ENCODE data around the gene ZNF880.
"Not testable (repeated sequence)": the region's sequence is repeated elsewhere in the genome, so short reads cannot be mapped to it uniquely, and the experiment has no call there.

Gene ZNF880

DNA sequence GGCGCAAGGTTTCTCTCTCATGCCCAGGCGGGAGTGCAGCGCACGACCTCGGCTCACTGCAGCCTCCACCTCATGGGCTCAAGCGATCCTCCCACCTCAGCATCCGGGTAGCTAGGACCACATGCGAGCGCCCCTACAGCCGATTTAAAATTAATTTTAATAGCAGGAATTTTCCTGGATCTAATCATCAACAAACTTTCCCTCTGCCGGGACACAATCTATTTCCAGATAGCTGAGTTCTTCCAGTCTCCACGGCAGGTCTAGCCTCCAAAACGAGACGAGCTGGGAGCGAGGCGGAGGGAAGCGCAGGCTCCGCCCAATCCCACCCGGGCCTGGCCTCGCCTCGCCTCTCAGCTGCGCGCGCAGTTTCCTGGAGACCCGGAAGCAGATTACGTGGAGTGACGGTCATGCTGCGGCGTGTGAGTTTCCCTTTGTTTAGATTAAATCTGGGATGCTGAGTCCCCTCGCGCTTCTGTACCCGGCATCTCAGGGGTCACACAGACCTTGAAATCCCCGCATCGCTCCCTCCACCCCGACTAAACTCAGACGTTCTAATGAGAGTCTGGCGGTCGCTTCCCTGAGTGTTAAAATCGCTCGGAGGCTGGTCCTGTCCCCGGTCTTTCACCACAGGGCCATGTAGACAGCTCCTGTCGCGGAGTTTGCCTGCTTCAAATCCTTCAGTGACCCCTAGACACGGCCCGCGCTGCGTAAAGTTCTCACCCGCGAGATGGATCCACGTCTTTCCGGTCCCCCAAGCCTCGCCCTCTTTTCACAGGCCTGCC, at the start of gene ZNF880:
Gene ZNF880, plus strand, starts transcription at position 365 of the 782 bp plus-strand sequence. Its CDS starts 43 bp downstream, at position 408.
- DNase-seq (ENCODE audit: insufficient read length, low spot score): peak; percentile 42
- no peak for FAIRE-seq
- TF ChIP-seq POLR2A (IDR thresholded peaks at IDR 0.05; ENCODE audit: low read depth, low read length): no peak

DNA sequence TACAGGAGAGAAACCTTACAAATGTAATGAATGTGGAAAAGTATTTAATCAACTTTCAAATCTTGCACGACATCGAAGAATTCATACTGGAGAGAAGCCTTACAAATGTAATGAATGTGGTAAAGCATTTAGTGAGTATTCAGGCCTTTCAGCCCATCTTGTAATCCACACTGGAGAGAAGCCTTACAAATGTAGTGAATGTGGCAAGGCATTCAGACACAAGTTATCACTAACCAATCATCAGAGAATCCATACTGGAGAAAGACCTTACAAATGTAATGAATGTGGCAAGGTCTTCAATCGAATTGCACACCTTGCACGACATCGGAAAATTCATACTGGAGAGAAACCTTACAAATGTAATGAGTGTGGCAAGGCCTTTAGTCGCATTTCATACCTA, 47.3 kb upstream of the ZNF880 start:
- DNase-seq (ENCODE audit: insufficient read length, low spot score) (no peak), FAIRE-seq (peak; percentile 62)
- no peak for TF ChIP-seq POLR2A (IDR thresholded peaks at IDR 0.05; ENCODE audit: low read depth, low read length)

DNA sequence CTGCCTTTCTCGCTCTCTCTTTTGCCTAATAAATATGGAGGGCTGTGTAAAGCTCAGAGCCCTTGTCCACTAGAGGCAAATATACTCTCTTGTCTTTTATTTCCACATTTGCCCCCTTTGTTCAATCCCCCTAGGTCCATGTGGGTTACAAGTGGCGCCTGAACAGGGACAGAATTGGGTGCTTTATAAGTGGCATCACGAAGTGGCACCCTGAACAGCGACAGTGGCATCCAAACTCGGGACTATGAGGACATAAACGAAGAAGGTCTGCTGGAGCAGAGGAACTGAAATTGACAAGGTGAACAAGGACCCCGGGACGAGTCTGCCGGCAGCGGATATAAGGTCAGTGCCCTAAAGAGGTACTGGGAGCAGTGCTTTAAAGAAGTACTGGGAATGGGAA, 38.0 kb upstream of the ZNF880 start:
- FAIRE-seq (no peak), DNase-seq (ENCODE audit: insufficient read length, low spot score) (no peak)

DNA sequence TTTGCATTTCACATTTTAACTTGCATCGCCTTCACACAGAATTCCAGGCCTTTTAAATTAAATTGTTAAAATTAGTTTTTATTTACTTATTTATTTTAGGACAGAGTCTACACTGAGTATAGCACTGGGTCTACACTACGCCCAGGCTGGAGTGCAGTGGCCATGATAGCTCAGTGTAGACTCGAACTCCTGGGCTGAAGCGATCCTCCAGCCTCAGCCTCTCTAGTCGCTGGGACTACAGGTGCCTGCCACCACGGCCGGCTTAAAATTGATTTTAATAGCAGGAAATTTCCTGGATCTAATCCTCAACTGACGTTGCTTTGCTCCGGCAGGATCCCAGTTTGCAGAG, 34.0 kb upstream of the ZNF880 start:
- DNase-seq (ENCODE audit: insufficient read length, low spot score): no peak
- no peak for TF ChIP-seq POLR2A (IDR thresholded peaks at IDR 0.05; ENCODE audit: low read depth, low read length)
- FAIRE-seq: no peak

More for the DNA sequence above, 38.0 kb upstream of the ZNF880 start:
- TF ChIP-seq POLR2A (IDR thresholded peaks at IDR 0.05; ENCODE audit: low read depth, low read length): no peak

DNA sequence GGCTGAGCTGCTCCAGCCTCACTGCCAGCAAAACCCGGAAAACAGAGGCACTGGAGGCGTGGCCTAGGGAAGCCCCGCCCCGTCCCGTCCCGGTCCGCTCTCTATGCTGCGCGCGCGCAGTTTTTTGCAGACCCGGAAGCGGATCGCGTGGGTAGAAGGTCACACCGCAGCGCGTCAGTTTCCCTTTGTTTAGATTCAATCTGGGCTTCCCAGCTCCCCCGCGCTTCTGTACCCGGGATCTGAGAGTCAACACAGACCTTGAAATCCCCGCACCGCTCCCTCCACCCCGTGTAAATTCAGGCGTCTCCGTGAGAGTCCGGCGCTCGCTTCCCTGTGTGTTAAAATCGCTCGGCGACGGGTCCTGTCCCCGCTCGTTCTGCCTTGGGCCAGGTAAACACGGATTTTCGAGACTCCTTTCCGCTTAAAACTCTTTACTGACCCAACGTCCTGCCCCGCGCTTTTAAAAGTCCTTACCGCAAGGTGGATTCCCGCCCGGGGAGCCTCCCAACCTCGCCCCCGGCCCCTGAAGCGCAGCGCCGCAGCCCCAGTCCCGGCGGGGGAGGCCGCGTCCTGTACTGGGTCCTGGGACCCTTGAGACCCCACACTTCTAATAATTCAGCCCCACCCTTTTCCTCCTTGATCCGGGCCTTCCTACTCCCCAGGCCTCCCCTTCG, 33.5 kb upstream of the ZNF880 start, which contains the start of gene ZNF610:
Gene ZNF610, plus strand, starts transcription at position 127 of the 674 bp plus-strand sequence. CDS start 12,930 bp downstream, outside the sequence.
- peak; percentile 68 for DNase-seq (ENCODE audit: insufficient read length, low spot score)
- no peak for FAIRE-seq
- TF ChIP-seq POLR2A (IDR thresholded peaks at IDR 0.05; ENCODE audit: low read depth, low read length): no peak; the same call in 1 of the 2 replicates

DNA sequence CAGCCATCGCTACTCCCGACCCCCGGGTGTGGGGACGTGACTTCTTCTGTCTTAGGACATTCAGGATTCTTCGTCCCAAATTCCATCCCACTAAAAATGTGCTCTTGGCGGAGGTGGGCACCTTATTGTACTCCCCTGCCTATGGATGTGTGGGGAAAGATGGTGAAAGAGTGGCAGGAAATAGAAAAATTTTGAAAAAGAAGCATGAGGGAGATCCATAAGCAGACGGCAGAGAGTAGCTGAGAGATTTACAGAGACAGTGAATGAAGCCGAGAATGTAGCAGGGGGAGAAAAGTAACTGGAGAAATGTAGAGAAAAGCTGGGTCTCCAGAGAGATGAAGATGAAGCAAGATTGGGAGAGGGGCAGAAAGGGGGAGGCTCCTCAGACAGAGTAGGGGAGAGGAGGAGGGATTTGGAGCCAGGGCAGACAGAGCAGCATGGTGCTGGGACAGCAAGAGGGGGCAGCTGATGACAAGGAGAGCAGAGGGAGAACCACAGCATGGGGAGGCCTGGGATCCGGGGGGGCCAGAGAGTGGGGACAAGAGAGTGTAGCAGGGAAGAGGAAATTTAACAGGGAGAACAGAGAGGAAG, 32.8 kb upstream of the ZNF880 start:
- FAIRE-seq: no peak
- TF ChIP-seq POLR2A (IDR thresholded peaks at IDR 0.05; ENCODE audit: low read depth, low read length): no peak
- no peak for DNase-seq (ENCODE audit: insufficient read length, low spot score)

DNA sequence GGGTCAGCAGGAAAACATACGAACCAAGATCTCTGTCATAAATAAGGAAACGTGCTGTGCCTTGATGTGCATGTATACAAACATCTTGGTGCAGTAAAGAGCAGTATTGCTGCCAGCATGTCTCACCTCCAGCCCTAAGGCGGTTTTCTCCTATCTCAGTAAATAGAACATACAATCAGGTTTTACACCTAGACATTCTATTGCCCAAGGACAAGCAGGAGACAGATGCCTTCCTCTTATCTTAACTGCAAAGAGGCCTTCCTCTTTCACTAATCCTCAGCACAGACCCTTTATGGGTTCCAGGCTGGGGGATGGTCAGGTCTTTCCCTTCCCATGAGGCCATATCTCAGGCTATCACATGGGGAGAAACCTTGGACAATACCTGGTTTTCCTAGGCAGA, 30.7 kb upstream of the ZNF880 start:
- not testable (repeated sequence) for DNase-seq (ENCODE audit: insufficient read length, low spot score); FAIRE-seq

DNA sequence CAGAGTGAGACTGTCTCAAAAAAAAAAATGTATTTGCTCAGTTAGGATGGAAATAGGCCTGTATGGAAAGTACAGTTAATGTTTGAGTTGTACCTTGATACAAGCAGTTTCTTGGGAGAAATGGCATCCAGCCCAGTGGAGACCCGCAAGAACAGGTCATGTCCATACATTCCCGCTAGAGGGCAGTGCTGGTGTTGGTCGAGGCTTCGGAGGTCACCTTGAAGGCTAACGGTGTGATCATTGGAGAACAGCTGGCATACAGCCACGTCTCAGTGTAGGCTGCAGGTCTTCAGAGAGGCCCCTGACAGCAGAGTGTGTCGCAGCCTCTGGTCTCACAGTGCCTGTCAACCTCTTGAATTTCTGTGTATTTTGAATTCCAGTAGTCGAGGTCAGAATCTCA, 26.2 kb upstream of the ZNF880 start:
- no peak for TF ChIP-seq POLR2A (IDR thresholded peaks at IDR 0.05; ENCODE audit: low read depth, low read length)
- peak; percentile 58 for FAIRE-seq
- peak; percentile 47 for DNase-seq (ENCODE audit: insufficient read length, low spot score)

DNA sequence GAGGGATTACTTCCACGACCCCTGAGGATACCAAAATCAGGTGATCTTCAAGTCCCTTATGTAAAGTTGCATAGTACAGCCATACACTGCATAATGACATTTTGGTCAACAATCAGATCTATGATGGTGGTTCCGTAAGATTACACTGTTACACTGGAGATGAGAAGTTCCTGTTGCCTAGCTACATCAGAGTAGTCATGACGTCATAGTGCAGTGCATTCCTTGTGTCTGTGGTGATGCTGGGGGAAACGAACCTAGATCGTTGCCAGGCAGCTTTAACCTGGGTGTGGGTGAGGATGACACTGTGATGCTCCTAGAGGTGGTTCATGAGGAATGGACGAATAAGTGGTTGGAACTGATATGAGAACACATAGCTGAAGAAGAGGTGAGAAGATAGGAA, 24.6 kb upstream of the ZNF880 start:
- no peak for DNase-seq (ENCODE audit: insufficient read length, low spot score)

DNA sequence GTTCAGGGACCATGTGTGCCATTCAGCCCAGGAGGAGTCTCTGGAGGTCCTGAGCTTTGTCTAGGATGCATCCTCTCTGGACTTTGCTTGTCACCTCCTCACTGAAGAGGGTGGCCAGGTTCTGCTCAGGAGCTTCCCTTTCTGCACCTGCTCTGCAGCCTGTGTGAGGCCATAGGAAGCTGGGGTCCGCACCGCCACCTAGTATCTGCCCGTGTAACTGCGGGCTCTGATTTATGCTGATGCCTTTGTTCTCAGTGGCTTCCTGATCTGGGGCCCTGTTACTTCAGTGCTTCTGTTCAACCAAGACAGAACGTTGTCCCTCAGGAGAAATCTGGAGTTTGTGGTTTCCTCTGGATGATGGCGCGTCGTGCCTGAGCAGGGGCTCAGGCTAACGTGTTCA, 18.2 kb upstream of the ZNF880 start:
- FAIRE-seq (no peak), DNase-seq (ENCODE audit: insufficient read length, low spot score) (no peak)
- TF ChIP-seq POLR2A (IDR thresholded peaks at IDR 0.05; ENCODE audit: low read depth, low read length): no peak

More for the DNA sequence above, 24.6 kb upstream of the ZNF880 start:
- no peak for FAIRE-seq
- no peak for TF ChIP-seq POLR2A (IDR thresholded peaks at IDR 0.05; ENCODE audit: low read depth, low read length)

DNA sequence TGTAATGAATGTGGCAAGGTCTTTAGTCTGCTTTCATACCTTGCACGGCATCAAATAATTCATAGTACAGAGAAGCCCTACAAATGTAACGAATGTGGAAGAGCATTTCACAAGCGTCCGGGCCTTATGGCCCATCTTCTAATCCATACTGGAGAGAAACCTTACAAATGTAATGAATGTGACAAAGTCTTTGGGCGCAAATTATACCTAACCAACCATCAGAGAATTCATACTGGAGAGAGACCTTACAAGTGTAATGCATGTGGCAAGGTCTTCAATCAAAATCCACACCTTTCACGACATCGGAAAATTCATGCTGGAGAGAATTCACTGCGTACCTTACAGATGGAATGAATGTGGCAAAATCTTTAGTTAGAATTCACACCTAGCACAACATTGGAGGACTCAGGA, 3.3 kb upstream of the ZNF880 start:
- FAIRE-seq (no peak), DNase-seq (ENCODE audit: insufficient read length, low spot score) (no peak)
- TF ChIP-seq POLR2A (IDR thresholded peaks at IDR 0.05; ENCODE audit: low read depth, low read length): no peak

DNA sequence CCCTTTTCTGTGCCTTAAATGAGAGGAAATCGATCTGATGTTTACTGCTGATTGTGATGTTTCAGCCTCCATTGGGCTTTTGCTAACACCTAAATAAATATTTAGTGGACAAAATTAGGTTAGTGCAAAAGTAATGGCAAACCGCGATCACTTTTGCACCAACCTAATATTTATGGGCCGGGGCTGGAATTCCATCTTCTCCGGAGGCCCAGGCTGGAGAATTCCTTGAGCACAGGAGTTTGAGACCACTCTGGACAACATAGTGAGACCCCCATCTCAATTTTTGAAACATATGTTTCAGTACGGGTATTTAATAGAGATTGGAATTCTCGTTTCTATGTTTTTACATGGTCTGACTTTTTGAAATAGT, 603 bp downstream of the ZNF880 start:
- no peak for DNase-seq (ENCODE audit: insufficient read length, low spot score)
- no peak for FAIRE-seq
- no peak for TF ChIP-seq POLR2A (IDR thresholded peaks at IDR 0.05; ENCODE audit: low read depth, low read length)

DNA sequence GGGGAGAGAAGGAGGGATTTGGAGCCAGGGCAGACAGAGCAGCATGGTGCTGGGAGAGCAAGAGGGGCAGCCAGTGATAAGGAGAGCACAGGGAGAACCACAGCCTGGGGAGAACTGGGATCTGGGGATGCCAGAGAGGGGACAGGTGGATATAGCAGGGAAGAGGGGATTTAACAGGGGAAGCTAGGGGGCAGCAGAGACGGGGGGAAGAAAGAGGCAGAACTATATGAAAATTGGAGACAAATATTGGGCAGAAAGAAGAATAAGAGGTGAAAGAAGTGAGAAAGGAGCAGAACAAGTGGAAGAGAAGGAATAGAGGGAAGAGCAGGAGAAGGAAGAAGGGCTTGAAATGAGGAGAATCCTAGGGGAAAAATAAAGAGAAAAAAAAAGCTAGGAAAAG, 21.4 kb downstream of the ZNF880 start:
- no peak for FAIRE-seq
- no peak for TF ChIP-seq POLR2A (IDR thresholded peaks at IDR 0.05; ENCODE audit: low read depth, low read length)
- DNase-seq (ENCODE audit: insufficient read length, low spot score): no peak

DNA sequence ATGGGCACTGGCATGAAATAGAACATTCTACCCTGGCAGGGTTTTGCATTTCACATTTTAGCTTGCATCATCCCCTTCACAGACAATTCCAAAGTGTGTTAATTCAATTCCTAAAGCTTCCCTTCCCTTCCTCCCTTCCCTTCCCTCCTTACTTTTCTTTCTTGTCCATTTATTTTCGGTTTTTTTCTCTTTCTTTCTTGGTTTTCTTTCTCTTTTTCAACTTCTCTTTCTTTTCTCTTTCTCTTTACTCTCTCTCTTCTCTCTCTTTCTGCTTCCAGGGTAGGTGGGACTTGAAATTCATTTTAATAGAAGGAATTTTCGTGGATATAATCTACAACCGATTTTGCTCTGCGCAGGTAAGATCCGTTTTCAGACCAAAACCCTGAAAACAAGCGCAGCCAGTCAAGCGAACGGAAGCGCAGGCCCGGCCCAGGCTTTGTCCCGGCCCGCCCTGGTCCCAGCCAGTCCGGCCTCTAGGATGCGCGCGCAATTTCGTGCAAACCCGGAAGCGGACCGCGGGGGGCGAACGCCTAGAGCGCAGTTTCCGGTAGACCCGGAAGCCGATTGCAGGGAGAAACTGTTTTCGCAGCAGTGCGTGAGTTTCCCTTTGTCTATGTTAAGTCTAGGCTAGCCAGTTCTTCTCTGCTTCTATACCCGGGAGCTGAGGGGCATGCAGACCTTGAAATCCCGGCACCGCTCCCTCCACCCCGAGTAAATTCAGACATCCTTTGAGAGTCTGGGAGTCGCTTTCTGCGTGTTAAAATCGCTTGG, 27.8 kb downstream of the ZNF880 start, which contains the start of gene ZNF528:
Gene ZNF528, plus strand, starts transcription at position 540 of the 771 bp plus-strand sequence. CDS start 4,165 bp downstream, outside the sequence.
- FAIRE-seq: peak; percentile 11
- peak; percentile 95 for DNase-seq (ENCODE audit: insufficient read length, low spot score)
- peak; percentile 53 for TF ChIP-seq POLR2A (IDR thresholded peaks at IDR 0.05; ENCODE audit: low read depth, low read length)

Data from H54 (cell line).